Stimulated activated CD4-positive, alpha-beta T cell treated with anti-CD3 and anti-CD28 coated beads, Interleukin-12 subunit alpha, Interleukin-12 subunit beta, amount 100 ng/mL, for 24 hours (primary cell): ENCODE measurements around the gene TNRC6C.
"Not testable (repeated sequence)": the region's sequence is repeated elsewhere in the genome, so short reads cannot be mapped to it uniquely, and the experiment has no call there.

Experiments
- DNase-seq, 2 experiments: peaks; one replicate each; pipeline ENCODE4 v3.0.0-alpha.2; 2020; ENCODE audit warnings: low read depth in 2 of 2

Gene TNRC6C

GRCh38 chr17:78111727-78112517 lies 153.4 kb downstream of the TNRC6C start:
- no peak for DNase-seq

- peak; percentile 64 to 79 for DNase-seq
Measured at GRCh38 chr17:78112518-78113471, 154.3 kb downstream of the TNRC6C start.

GRCh38 chr17:78113804-78114785 lies 155.6 kb downstream of the TNRC6C start:
- DNase-seq: no peak

DNA sequence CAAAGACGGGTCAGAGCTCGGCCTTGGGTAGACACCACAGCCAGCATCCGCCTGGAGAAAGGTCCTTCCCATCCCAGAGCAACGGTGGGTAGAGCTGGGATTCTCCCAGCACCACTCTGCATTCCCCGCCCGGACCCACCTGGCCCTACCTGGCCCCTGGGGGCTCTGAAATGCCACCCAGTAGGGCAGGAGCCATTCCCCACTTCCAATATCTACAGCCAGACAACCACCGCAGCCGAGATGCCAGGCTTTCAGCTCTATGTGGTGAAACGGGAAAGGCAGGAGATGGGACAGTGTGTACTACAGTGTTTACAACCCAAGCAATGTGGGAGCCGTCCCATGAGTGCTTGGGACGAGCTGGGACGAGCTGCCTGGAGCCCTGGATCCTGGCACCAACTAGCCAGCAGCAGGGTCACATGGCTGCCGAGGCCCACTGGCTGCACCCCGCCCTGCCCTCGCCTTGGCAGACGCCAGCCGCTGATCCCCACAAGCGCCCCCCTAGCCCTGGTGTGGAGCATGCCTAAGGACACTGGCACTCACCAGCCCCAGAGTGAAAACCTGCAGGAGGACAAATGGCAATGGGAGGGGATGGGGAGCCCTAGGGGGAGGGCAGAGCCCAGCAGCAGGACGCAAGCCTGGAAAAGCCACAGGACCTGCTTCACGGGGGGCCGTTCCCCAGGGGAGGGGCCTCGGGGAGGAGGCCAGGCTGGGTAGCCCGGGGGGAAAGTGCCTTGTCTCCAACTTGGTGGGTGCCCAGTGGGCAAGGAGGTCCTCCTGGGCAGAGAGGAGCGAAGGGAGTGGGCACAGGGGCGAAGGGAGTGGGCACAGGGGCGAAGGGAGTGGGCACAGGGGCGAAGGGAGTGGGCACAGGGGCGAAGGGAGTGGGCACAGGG lies 156.6 kb downstream of the TNRC6C start:
- DNase-seq: no peak

DNA sequence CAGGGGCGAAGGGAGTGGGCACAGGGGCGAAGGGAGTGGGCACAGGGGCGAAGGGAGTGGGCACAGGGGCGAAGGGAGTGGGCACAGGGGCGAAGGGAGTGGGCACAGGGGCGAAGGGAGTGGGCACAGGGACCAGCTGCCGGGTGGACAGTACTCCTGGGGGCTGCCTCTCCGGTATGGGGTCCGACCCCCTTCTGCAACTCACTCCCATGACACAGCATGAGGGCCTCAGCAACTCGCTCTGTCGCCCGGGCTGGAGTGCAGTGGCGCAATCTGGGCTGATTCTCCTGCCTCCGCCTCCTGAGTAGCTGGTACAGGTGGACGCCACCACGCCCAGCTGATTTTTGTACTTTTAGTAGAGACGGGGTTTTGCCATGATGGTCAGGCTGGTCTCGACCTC lies 157.3 kb downstream of the TNRC6C start:
- not testable (repeated sequence) for DNase-seq

GRCh38 chr17:78116411-78116810 lies 157.9 kb downstream of the TNRC6C start:
- no peak for DNase-seq

DNA sequence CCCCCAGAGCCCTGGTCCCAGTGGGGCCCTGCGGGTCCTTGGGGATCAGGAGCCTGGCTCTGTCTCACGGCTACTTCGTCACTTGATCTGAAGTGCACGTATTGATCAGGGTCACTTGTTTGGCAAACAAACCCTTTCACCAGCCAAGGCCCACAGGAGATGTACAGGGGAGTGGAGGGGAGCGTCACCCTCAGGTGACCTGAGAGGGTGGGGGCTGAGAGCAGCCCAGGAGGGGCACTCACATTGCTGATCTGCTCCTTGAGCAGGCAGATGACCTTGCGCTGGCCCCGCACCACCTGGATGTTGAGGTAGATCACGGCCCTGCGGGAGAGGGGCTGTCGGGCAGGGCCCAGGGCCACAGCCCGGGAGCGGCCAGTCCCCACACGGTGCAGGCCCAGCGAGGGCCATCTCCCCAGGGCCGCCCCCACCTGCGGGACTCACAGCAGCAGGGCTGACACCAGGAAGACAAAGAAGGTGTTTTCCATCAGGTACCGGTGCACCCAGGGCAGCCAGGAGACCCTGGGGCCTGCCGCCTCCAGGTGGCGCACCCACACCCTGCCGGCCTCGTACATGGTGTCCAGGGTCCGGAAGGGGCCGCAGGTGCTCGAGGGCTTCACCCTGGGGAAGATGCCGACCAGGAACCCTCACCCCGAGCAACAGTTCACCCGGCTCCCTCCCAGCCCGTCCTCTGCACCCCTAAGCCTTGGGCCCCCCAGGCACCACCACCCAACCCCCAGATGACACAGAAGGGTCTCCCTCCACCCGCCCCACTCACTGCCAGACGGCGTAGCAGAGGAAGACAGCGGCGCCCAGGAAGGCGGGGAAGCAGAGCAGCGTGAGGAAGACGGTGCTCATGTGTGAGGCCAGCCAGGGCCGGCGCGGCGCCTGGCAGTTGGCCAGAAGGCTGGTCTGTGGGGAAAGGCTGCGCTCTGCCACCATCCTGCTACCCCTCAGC lies 158.8 kb downstream of the TNRC6C start:
- no peak for DNase-seq

DNA sequence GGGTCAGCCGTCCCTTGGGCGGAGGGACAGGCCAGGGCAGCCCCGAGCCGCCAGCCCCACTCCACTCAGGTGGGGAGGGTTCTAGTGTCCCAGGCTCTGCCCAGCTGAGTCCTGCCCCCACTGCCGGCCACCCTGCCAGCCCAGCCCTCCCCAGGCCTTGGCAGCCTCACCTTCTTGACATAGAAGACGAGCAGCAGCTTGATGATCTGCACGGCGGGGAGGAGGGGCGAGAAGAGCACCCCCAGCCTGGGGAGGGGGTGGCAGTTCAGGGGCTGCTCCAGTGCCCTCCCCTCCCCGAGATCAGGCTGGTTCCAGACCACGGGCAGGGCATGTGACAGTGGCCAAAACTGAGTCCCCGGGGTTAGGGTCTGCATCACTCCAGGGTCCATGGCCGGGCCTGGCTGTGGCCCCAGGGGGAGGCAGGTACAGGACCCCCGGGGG lies 160.3 kb downstream of the TNRC6C start:
- DNase-seq: no peak

DNA sequence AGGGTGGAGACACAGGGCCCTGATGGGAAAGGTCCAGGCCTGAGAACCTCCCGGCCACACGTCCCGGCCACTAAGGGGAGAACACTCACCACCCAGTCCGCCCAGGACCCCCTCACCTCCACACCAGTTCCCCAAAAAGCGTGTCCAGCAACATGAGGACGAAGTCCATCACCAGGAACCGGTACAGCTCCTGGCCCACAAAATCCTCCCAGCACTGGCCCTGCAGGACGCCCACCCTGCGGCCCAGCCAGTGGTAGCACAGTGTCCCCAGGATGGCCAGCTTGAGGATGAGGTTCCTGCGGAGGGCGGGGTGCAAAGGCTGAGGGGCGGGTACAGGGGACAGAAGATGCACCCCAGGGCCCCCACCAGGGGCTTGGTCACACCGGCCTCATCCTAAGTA lies 162.0 kb downstream of the TNRC6C start:
- DNase-seq: no peak

DNA sequence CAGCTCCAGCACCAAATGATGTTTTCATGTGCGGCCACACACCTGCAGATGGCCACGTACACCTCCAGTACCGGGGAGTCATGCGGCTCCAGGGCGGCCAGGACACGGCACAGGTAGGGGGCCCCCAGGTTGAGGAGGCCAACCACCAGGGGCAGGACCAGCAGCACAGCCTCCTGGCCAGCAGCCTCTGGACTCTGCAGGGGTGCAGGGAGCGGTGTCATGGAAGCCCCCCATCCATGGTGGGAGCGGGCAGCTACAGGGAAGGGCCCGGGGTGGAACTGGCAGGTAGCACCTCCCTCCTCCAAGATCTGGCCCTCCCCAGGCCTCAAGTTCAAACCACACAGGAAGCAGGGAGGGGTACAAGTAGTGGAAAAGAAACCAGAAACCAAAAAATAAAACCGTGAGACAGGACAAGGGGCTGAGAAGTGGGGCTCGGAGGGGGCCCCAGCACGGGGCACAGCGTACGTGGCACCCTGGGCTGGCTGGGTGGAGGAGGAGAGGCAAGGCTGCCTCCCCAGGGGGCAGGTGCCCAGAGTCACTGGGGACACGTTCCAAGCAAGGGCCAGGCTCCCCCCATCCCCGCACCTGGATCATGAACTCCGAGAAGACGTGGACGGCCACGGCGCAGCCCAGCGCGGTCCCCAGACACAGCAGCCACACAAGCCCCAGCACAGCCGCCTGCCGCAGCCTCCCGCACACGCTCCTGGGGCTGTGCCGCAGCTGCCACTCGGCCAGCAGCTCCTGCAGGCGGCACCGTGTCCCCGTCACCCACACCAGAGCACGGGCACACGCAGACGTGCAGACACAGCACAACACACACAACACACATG lies 162.7 kb downstream of the TNRC6C start:
- DNase-seq: no peak

- DNase-seq: no peak
Measured at GRCh38 chr17:78121801-78122215, 163.3 kb downstream of the TNRC6C start.

DNA sequence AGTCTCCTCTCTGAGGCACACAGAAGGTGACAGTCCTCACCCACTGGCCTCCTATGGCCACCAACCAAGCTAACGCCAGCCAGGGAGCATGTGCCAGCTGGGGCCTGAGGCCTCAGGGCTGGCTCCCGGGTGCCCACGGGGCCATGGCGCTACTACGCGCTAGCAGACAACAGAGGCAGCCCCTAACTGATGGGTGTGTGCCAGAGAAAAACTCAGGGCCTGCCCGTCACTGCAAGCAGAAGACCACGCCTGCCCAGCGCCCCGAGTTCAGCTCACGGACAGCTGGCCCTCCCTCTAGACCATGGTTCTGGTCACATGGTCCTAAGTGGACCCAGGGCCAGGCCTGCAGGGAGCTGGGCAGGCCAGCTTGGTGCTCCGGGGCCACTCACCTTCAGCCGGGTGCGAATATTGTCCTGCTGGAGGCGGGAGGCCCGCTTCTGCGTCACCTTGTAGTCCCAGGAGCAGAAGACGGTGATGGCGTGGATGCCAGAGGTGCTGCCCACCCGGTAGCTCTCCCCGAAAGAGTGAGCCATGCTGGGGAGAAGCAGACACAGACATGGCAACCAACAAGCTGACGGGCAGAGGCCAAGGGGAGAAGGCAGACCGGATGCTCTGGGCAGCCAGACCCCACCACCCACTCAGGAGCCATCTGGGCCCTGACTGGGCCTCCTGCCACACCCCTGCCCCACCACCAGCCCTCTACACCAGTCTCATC lies 163.9 kb downstream of the TNRC6C start:
- DNase-seq: no peak

GRCh38 chr17:78122931-78123249 lies 164.4 kb downstream of the TNRC6C start:
- no peak for DNase-seq

DNA sequence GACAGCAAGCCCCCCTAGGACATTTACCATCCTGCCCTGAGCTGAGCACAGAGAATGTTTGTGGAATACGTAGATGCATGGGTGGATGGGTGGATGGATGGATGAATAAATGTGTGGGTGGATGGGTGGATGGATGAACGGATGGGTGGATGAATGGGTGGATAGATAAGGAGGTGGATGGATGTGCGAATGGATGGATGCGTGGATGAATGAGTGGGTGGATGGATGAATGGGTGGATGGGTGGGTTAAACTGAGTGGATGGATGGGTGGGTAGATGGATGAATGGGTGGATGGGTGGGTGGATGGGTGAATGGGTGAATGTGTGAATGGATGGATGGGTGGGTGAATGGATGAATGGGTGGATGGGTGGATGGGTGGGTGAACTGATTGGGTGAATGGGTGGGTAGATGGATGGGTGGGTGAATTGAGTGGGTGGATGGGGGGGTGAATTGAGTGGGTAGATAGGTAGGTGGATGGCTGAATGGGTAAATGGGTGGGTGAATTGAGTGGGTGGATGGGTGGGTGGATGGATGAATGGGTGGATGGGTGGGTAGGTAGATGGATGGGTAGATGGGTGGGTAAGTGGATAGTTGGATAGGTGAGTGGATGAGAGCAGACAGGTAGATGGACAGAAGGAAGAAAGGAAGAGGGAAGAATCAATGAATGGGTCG lies 164.9 kb downstream of the TNRC6C start:
- no peak for DNase-seq

GRCh38 chr17:78124081-78124835 lies 165.8 kb downstream of the TNRC6C start:
- DNase-seq: no peak

GRCh38 chr17:78124836-78125137 lies 166.3 kb downstream of the TNRC6C start:
- DNase-seq: no peak
